CD4-positive, alpha-beta T cell (primary cell): ENCODE results near the gene TBRG1. TPM values are rescaled to one million over a fixed set of nuclear protein-coding genes. Genes with fewer than 3 reads are reported as not detected.

Experiments used
- ATAC-seq: fragments of 200-7000 bp; cut with Tn5 transposase; one replicate; pipeline ENCODE4 v1.10.0; 2022; ENCODE audit warnings: mild to moderate bottlenecking; ENCODE audit not compliant: poor library complexity
- CTCF ChIA-PET: fragments of 350-600 bp; sonication (Branson Sonifier 250); formaldehyde crosslinking; loops from one replicate; lab custom pipeline; 2021; ENCODE audit warnings: antibody characterized with exemption, inconsistent platforms; lab: Charles Lee
- POLR2A ChIA-PET: fragments of 350-600 bp; sonication (Branson Sonifier 250); formaldehyde crosslinking; loops from one replicate; lab custom pipeline; 2021; ENCODE audit warnings: antibody characterized with exemption, inconsistent platforms; lab: Charles Lee
- DNase-seq, 14 experiments: peaks; one replicate each; pipeline ENCODE4 v3.0.0-alpha.2; 2013 to 2020; ENCODE audit warnings: mixed read lengths in 2 of 14
- H3K27ac ChIP-seq, 2 donors: one replicate each; pipeline versions ENCODE4 v1.5.1 to v1.7.0; 2013; ENCODE audit warnings: low read length in 2 of 2, low read depth in 1 of 2, mild to moderate bottlenecking in 1 of 2
- H3K27me3 ChIP-seq, 2 experiments: 1 replicate in 1 of 2; 2 replicates in 1 of 2; pipeline versions ENCODE4 v1.6.1 to v1.7.0; 2013; ENCODE audit warnings: low read length in 2 of 2, control low read depth in 1 of 2, mild to moderate bottlenecking in 1 of 2, moderate library complexity in 1 of 2; ENCODE audit not compliant: insufficient read depth in 2 of 2, control insufficient read depth in 1 of 2
- H3K36me3 ChIP-seq: one replicate; pipeline ENCODE4 v1.6.1; 2013; ENCODE audit warnings: low read length, control low read depth; ENCODE audit not compliant: insufficient read depth
- H3K4me1 ChIP-seq: one replicate; pipeline ENCODE4 v1.6.1; 2013; ENCODE audit warnings: low read length, control low read depth; ENCODE audit not compliant: insufficient read depth
- H3K4me3 ChIP-seq: one replicate; pipeline ENCODE4 v1.5.1; 2013; ENCODE audit warnings: mild to moderate bottlenecking, low read length, moderate library complexity
- H3K9me3 ChIP-seq, 2 experiments: 1 replicate in 1 of 2; 2 replicates in 1 of 2; pipeline versions ENCODE4 v1.6.1 to v1.7.0; 2013; ENCODE audit warnings: low read length in 2 of 2, mild to moderate bottlenecking in 2 of 2, control low read depth in 1 of 2, moderate library complexity in 1 of 2; ENCODE audit not compliant: control insufficient read depth in 1 of 2, insufficient read depth in 1 of 2
- H3K27ac Mint-ChIP-seq: one replicate; pipeline ENCODE4 v1.8.0; 2020; ENCODE audit warnings: mixed read lengths
- H3K27me3 Mint-ChIP-seq: one replicate; pipeline ENCODE4 v1.8.0; 2021; ENCODE audit warnings: mixed read lengths
- H3K36me3 Mint-ChIP-seq: one replicate; pipeline ENCODE4 v1.8.0; 2021; ENCODE audit warnings: low read depth, mixed read lengths
- H3K4me1 Mint-ChIP-seq: one replicate; pipeline ENCODE4 v1.8.0; 2021; ENCODE audit warnings: low read depth, mixed read lengths
- H3K4me3 Mint-ChIP-seq: one replicate; pipeline ENCODE4 v1.8.0; 2020; ENCODE audit warnings: mild to moderate bottlenecking, mixed read lengths
- H3K9me3 Mint-ChIP-seq: one replicate; pipeline ENCODE4 v1.8.0; 2020; ENCODE audit warnings: mixed read lengths
- intact Hi-C, 2 experiments: fragments of 100-400 bp; cut with DNase I in 1 of 2; cut with micrococcal nuclease in 1 of 2; formaldehyde crosslinking; loops; one replicate each; pipeline versions ENCODE4 v1.15.1 to v1.9.0; 2023 to 2025; cut with DNase I, micrococcal nuclease
- total RNA-seq, 174 experiments: library from RNA in 2 of 174; stranded (reverse) in 2 of 174; gene quantifications; one replicate each; pipeline ENCODE4 v1.2.3 and lab custom pipeline; 2021 to 2026
- TF ChIP-seq, protein P1 (sequence below): fragments of 200-600 bp; IDR thresholded peaks from one replicate; pipeline ENCODE4 v1.8.0; 2022; ENCODE audit warnings: antibody characterized with exemption, mild to moderate bottlenecking

The TBRG1 gene
- total RNA-seq, 2 experiments from 2014 or later, result 62.4 to 65.9 TPM

DNA sequence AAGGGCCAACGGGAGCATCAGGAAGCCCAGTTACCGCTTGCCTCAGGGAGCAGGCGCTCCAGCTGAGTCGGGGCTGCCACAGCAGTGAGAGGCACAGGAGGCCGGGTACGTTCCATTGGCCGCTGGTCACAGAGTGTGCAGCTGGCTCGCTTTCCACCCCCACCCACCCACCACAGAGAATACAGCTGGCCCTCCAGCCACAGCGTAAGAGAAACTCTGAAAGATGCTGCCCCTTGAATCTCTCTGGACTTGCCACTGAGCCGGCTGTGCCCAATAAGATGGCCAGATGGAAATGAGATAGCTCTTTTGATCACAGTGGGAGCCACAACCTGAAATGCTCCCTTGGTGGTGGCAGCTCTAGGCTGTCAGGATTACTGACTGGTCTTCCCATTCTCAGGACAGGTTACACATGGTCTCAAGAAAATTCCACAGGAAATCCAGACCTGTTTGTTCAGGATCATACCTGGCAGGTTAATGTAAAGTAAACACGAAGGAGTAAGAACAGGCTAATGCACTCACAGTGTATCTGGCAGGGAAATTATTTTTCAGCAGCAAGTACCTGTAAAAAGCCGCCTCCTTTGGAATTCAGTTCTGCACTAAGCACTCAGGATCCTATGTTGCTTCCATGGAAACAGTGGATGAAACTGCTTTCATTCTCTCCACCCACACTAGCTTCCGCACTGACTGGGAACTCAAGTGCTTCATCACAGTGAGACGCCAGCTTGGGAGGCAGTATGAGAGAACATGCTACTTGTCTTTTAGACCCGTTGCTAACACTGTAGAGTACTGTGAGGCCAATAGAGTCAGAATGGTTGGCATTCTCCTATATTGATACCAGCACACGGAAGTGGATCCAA lies 34.3 kb downstream of the TBRG1 start:
- H3K4me1 ChIP-seq, result no peaks in the 10 kb centered on the region
- Mint-ChIP-seq H3K9me3 (no peaks in the 10 kb centered on the region), H3K4me1 (no peaks in the 10 kb centered on the region), H3K27me3 (no peaks in the 10 kb centered on the region), H3K4me3 (no peak overlapping the region), H3K36me3 (peaks cover 56% of the 10 kb centered on the region), H3K27ac (no peak overlapping the region)
- no peaks in the 10 kb centered on the region for H3K36me3 ChIP-seq
- TF ChIP-seq, protein P1, sequence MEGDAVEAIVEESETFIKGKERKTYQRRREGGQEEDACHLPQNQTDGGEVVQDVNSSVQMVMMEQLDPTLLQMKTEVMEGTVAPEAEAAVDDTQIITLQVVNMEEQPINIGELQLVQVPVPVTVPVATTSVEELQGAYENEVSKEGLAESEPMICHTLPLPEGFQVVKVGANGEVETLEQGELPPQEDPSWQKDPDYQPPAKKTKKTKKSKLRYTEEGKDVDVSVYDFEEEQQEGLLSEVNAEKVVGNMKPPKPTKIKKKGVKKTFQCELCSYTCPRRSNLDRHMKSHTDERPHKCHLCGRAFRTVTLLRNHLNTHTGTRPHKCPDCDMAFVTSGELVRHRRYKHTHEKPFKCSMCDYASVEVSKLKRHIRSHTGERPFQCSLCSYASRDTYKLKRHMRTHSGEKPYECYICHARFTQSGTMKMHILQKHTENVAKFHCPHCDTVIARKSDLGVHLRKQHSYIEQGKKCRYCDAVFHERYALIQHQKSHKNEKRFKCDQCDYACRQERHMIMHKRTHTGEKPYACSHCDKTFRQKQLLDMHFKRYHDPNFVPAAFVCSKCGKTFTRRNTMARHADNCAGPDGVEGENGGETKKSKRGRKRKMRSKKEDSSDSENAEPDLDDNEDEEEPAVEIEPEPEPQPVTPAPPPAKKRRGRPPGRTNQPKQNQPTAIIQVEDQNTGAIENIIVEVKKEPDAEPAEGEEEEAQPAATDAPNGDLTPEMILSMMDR, result no peak
- CTCF ChIA-PET, result interaction anchor here (0.7 kb wide), 1 partner anchor 29 kb away, joined by 4 read pairs; no protein-coding TSS in a partner anchor
- POLR2A ChIA-PET, result no interaction called here
- no peaks in the 10 kb centered on the region for H3K27me3 ChIP-seq
- no peak overlapping the region for H3K27ac ChIP-seq
- no peak overlapping the region for H3K4me3 ChIP-seq
- H3K9me3 ChIP-seq, result no peaks in the 10 kb centered on the region
- intact Hi-C loops, result no loop called here
- DNase-seq, result no peak
- no peak for ATAC-seq

DNA sequence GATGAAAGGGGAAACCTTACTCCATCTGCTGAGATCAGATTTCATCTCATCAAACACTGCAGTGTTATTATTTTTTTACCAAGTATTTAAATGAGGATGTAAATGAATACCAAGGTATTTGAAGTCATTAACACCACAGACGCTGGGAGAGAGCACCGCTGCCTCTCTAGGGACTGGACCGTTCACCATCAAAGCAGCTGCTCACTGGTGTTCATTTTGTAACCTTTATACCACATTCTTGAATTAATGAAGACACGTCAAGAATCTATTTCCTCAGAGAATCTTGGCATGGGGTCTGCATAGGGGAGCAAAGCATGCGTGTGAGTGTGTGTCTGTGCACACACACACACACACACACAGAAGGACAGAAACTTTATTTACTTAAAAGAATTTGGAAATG lies 35.2 kb downstream of the TBRG1 start:
- Histone ChIP-seq H3K4me1 (no peaks in the 10 kb centered on the region), H3K4me3 (no peak overlapping the region), H3K9me3 (no peaks in the 10 kb centered on the region), H3K27ac (no peak overlapping the region), H3K36me3 (no peaks in the 10 kb centered on the region), H3K27me3 (no peaks in the 10 kb centered on the region)
- TF ChIP-seq, protein P1, result no peak
- H3K4me3 Mint-ChIP-seq, result no peak overlapping the region
- H3K9me3 Mint-ChIP-seq, result no peaks in the 10 kb centered on the region
- ATAC-seq (no peak), DNase-seq (no peak)
- H3K36me3 Mint-ChIP-seq, result peaks cover 47% of the 10 kb centered on the region
- H3K4me1 Mint-ChIP-seq, result no peaks in the 10 kb centered on the region
- intact Hi-C loops, result no loop called here
- ChIA-PET CTCF (no interaction called here), POLR2A (no interaction called here)
- H3K27me3 Mint-ChIP-seq, result no peaks in the 10 kb centered on the region
- H3K27ac Mint-ChIP-seq, result no peak overlapping the region

DNA sequence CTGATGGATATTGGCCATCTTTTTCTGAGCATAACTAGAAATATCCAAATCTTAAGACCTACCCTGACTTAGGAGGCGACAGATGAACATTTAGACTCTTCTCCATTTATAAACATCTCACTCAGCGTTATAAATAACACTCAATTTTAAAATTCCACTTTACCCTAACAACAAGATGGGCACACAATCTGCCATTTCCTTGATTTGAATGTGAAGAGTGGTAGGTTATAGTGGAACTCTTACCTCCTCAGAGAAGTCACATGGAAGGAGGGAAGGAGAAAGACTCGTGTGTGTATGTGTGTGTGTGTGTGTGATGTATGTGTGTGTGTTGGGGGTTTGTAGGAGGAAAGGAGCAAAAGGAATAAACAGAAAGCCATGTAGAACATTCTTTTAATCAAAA lies 35.8 kb downstream of the TBRG1 start:
- Mint-ChIP-seq H3K27ac (no peak overlapping the region), H3K27me3 (no peaks in the 10 kb centered on the region), H3K4me1 (no peaks in the 10 kb centered on the region), H3K36me3 (peaks cover 41% of the 10 kb centered on the region), H3K9me3 (no peaks in the 10 kb centered on the region), H3K4me3 (no peak overlapping the region)
- intact Hi-C loops, result no loop called here
- TF ChIP-seq, protein P1, result no peak
- Histone ChIP-seq H3K27me3 (no peaks in the 10 kb centered on the region), H3K36me3 (no peaks in the 10 kb centered on the region), H3K4me3 (no peak overlapping the region), H3K9me3 (no peaks in the 10 kb centered on the region), H3K4me1 (no peaks in the 10 kb centered on the region), H3K27ac (no peak overlapping the region)
- ATAC-seq, result no peak
- ChIA-PET CTCF (no interaction called here), POLR2A (no interaction called here)
- DNase-seq, result no peak
